Right kidney (tissue), 1 donor: ENCODE measurements around the gene GAS7.

Experiments used
- DNase-seq: peaks from one replicate; pipeline ENCODE4 v3.0.0-alpha.2; 2016

Gene GAS7

GRCh38 chr17:10050597-10051101 lies 147.8 kb downstream of the GAS7 start:
- no peak for DNase-seq

GRCh38 chr17:10048629-10049350 lies 149.6 kb downstream of the GAS7 start:
- DNase-seq, result no peak

DNA sequence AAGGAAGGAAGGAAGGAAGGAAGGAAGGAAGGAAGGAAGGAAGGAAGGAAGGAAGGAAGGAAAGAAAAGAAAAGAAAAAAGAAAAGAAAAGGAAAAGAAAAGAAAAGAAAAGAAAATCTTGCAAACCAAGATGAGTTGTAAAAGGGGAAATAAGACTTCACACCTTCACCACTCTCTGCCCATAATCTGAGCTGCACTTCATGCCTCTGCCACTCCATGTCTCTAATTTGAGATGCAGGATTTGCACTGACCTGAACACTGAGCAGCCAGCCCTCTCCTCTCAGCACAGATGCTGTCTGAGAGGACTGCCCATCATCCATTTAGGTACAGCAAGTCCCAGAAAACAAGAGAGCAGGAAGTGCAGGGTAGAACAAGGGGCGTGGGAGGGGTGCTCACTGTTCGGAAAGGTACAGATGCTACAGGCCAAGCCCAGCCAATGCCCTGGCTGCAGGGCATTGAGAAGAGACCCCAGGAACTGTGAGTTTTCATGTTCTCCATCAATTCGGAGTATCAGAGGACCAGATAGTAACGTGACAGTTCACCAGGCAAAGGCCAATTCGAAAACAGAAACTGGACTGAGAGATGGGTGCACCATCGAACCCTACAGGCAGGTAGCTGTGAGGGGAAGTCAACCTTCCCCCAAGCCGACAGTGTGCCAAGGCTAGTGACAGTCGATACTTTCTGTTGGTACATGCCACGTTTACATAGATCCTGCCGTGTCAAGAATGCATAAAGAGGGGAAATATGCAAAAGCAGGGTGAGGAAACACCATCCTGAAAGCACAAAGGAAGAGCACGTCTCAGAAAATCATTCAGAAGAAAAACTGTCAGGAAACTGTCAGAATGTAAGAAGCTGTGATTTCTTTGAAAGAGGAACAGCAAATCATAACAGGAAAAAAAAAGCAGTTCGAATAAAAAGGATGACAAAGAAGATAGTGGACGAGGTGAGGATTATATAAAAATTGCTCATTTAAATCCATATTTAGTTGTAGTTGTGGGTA lies 151.3 kb downstream of the GAS7 start:
- DNase-seq, result no peak

- DNase-seq, result no peak
Measured at GRCh38 chr17:10045871-10046658, 152.3 kb downstream of the GAS7 start.

DNA sequence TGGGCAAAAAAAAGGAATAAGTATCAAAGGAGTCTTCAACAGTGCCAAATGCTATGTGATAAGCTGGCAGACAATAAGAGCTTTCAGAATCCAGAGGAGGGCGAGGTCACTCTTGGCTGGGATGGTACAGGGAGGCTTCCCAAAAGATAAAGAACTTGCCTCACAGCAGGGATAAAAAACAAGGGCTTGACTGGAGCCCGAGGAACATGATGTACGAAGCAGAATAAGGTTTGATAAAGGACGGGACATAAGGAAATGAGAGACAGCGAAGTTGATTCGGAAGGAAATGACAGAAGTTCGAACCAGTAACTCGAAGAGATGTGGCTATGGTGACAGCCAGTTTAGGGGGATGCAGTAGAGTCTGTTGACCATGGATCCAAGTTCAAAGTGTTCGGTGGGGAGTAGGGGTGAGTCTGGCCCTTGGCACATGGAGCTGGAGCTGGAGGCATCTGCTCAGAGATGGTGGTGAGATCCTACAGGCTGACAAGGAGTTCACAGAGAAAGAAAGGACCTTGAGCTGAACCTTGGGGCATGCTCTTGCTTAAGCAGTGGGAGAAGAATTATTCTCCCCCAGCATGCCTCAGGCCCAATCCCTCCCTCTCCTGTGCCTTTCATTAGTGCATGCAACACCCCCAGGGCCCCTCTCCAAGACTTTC lies 155.7 kb downstream of the GAS7 start:
- no peak for DNase-seq

DNA sequence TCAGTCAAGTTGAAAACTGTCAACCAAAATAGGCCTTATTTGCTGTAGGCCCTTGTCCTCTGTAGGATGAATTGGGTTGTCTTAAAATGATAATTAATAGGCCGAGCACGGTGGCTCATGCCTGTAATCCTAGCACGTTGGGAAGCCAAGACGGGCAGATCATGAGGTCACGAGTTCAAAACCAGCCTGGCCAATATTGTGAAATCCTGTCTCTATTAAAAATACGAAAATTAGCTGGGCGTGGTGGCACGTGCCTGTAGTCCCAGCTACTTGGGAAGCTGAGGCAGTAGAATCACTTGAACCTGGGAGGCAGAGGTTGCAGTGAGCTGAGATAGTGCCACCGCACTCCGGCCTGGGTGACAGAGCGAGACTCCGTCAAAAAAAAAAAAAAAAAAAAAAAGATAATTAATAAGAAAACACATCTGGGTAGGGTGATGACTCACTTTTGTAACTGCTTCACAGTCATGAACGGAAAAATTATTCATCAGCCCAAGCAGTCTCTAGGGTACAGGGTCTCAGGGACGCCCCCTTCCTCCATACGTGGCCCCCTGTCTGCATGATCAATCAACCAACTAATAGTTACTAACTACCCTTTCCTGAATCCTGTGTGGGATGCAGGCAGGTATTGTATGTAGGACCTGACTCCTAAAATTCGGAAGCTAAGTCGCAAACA lies 156.4 kb downstream of the GAS7 start:
- no peak for DNase-seq

DNA sequence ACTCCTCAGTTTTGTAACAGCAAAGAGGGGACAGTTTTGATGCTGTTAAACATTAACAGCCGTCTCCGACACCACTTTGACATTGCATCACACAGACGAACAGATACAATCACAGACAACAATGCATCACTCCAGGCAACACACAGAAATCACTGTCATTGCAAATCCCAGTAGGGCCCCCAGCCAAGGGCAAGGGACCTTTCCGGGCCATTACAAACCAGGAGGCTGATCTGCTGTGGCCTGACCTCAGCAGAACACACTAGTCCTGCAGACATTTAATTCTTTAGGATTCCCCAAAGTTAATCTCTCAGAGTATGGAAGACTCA lies 157.2 kb downstream of the GAS7 start:
- DNase-seq, result no peak

GRCh38 chr17:10036511-10037061 lies 161.8 kb downstream of the GAS7 start:
- DNase-seq, result no peak

DNA sequence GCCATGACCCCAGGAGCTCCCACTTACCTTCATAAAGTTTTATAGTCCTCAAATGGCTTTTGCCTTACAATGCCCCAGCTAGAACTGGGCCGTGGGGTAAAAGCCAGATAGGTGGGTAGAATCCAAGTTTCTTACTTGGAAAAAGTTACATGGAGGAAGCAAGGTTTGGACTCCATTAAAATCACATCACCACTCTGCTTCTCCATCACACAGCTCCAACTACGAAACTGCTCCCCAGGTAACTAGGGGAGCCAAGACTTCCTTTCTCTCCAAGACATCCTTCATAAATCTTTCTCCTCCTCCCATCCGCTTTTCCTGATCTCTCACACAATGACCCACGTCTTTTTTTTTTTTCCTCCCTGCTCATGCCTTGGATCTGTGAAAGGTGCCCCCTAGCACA lies 162.5 kb downstream of the GAS7 start:
- DNase-seq, result no peak

- no peak for DNase-seq
Measured at GRCh38 chr17:10034719-10035475, 163.5 kb downstream of the GAS7 start.

GRCh38 chr17:10033959-10034358 lies 164.4 kb downstream of the GAS7 start:
- DNase-seq, result no peak

GRCh38 chr17:10033449-10033848 lies 165.0 kb downstream of the GAS7 start:
- DNase-seq, result no peak

DNA sequence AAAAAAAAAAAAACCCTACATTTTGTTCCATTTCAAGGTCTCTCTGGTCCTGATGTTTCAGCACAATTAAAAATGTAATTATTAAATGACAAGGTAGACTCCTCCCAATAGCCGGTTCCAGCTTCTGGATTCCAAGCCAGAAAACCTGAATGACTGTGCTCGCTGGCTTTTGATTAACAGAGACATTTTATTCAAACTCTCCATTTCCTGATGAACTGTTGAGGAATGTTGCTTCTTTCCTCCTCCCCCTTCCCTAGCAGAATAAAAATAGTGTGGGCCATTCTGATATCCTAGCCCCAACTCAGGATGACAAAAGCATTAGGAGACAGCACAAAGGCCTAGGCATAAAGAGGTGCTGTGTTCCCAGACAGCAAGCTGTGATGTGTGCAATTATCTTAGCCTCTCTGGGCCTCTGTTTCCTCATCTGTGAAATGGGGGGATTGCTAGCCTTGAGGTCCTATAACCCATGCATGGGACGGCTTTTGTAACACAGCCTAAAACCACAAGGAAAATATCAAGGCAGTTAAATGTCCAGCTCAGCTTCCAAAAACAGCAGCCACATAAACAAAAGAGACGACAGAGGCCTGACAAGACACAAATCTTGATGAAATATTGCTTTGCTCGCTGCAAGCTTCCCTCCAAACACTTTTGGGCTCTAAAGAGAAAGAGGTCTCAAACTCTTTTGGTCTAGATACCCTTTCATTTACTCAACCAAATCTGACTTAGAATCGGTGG lies 166.1 kb downstream of the GAS7 start:
- no peak for DNase-seq

DNA sequence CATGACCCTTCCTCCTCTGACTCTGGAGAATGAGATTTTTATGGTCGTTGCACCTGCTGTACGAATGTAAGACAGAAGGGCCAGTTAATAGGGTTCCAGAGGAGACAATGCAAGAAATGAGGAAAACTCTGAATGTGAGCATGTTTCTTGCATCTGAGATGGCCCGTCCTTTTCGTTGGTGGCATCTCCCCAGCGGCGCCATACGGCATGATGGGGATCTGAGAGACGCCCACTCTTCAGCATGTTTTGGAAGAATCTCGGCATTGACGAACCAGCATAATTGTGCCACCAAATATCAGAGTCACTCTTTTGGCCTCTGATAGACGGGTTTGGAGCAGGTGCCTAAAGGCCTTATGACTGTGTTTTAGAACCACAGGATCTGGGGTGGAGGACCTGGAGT lies 166.8 kb downstream of the GAS7 start:
- DNase-seq, result no peak

DNA sequence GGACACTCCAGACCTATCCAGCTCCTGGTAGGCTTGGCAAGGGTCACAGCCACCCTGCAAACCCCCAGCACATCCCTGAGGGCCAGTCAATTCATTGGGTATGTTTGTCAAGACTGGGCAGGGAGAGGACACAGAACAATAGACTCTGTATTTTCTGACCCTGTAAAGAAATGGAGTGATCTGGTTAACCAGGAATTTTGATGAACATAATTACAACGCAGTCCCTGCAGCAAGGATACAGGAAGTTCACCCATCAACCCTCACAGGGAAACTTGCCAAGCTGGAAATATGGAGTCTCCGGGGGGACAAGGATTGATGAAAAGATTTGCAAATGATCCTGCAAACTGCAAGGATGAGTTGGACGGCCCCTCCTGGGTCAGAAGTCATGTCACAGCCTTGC lies 167.3 kb downstream of the GAS7 start:
- DNase-seq, result no peak

- DNase-seq, result no peak
Measured at GRCh38 chr17:10029129-10029528, 169.3 kb downstream of the GAS7 start.

GRCh38 chr17:10025976-10026901 lies 172.2 kb downstream of the GAS7 start:
- peak; percentile 61 for DNase-seq

- DNase-seq, result no peak
Measured at GRCh38 chr17:10025224-10025623, 173.2 kb downstream of the GAS7 start.

- DNase-seq, result no peak
Measured at GRCh38 chr17:10022416-10022815, 176.0 kb downstream of the GAS7 start.
